Calu3 (cell line): ENCODE measurements around the gene TMEM106C. TPM values are rescaled to one million over a fixed set of nuclear protein-coding genes. Genes with fewer than 3 reads are reported as not detected.

Experiments used
- BruUV-seq: library from RNA; stranded (reverse); fragments of 400-500 nt; replicated peaks from 2 replicates; lab custom pipeline; 2021; lab: Mats Ljungman, UMichigan
- CTCF ChIA-PET: fragments of 300-600 bp; sonication (Branson Sonifier 250); formaldehyde crosslinking; loops from one replicate; lab custom pipeline; 2022; ENCODE audit warnings: antibody characterized with exemption; lab: Charles Lee
- DNase-seq: peaks from one replicate; pipeline ENCODE4 v3.0.0; 2022
- H3K27ac Mint-ChIP-seq: one replicate; pipeline ENCODE4 v1.8.0; 2022; ENCODE audit warnings: mixed read lengths; ENCODE audit not compliant: unreplicated experiment
- H3K27me3 Mint-ChIP-seq: one replicate; pipeline ENCODE4 v1.8.0; 2022; ENCODE audit warnings: mixed read lengths; ENCODE audit not compliant: unreplicated experiment
- H3K36me3 Mint-ChIP-seq: one replicate; pipeline ENCODE4 v1.8.0; 2022; ENCODE audit warnings: mild to moderate bottlenecking, moderate library complexity, mixed read lengths; ENCODE audit not compliant: insufficient read depth, unreplicated experiment
- H3K4me1 Mint-ChIP-seq: one replicate; pipeline ENCODE4 v1.8.0; 2022; ENCODE audit warnings: mild to moderate bottlenecking, low read depth, mixed read lengths; ENCODE audit not compliant: unreplicated experiment
- H3K4me3 Mint-ChIP-seq: one replicate; pipeline ENCODE4 v1.8.0; 2022; ENCODE audit warnings: mild to moderate bottlenecking, low read depth, moderate library complexity, mixed read lengths; ENCODE audit not compliant: unreplicated experiment
- H3K9me3 Mint-ChIP-seq: one replicate; pipeline ENCODE4 v1.8.0; 2022; ENCODE audit warnings: low read depth, mixed read lengths; ENCODE audit not compliant: unreplicated experiment
- intact Hi-C: fragments of 100-400 bp; cut with micrococcal nuclease; formaldehyde crosslinking; loops from one replicate; pipeline ENCODE4 v1.10.0; 2022; ENCODE audit not compliant: unreplicated experiment
- total RNA-seq: library from RNA; stranded (reverse); gene quantifications from 2 replicates; pipeline ENCODE4 v1.2.3, GENCODE V29; 2022
- TF ChIP-seq, protein P1 (sequence below): fragments of 200-600 bp; IDR thresholded peaks from one replicate; pipeline ENCODE4 v1.8.0; 2022; ENCODE audit warnings: antibody characterized with exemption; ENCODE audit not compliant: unreplicated experiment

TMEM106C gene
- total RNA-seq, 1 experiment from 2014 or later, result 77.3 TPM

DNA sequence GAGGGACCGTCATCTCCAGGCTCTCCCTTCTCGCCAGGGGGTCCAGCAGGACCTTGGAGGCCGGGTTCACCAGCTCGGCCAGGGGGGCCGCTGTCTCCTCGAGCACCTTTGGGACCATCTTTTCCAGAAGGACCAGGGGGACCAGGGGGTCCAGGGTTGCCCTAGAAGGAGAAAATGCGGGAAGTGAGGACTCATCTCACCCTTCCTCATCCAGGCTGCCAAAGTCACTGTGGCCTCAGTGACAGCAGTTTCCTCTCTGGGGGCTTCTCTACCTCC, 15.1 kb downstream of the TMEM106C start:
- DNase-seq, result no peak
- Mint-ChIP-seq H3K4me1 (no peaks in the 10 kb centered on the region), H3K27me3 (peaks cover 80% of the 10 kb centered on the region), H3K36me3 (peaks cover 5% of the 10 kb centered on the region), H3K9me3 (no peaks in the 10 kb centered on the region), H3K27ac (no peak overlapping the region), H3K4me3 (no peak overlapping the region)
- TF ChIP-seq, protein P1, sequence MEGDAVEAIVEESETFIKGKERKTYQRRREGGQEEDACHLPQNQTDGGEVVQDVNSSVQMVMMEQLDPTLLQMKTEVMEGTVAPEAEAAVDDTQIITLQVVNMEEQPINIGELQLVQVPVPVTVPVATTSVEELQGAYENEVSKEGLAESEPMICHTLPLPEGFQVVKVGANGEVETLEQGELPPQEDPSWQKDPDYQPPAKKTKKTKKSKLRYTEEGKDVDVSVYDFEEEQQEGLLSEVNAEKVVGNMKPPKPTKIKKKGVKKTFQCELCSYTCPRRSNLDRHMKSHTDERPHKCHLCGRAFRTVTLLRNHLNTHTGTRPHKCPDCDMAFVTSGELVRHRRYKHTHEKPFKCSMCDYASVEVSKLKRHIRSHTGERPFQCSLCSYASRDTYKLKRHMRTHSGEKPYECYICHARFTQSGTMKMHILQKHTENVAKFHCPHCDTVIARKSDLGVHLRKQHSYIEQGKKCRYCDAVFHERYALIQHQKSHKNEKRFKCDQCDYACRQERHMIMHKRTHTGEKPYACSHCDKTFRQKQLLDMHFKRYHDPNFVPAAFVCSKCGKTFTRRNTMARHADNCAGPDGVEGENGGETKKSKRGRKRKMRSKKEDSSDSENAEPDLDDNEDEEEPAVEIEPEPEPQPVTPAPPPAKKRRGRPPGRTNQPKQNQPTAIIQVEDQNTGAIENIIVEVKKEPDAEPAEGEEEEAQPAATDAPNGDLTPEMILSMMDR, result no peak
- intact Hi-C loops, result no loop called here
- BruUV-seq, result no TSS peak
- CTCF ChIA-PET, result no interaction called here

DNA sequence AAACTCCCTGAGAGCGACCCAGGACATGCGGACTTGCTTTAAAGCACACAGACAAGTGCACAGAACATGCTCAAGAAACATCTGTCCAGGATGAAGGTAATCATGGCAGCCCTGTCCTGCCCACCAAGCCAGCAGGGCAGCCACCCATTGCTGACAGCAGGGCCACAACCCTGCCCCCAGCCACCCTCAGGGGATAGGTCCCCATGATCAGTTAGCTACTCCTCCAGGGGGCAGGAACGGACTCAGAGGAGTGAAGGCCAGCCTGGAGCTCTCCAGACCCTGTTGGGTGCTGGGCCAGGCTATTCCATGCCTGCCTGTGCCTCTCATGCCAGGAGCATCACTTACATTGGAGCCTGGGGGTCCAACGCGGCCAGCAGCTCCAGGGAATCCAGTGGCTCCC, 15.8 kb downstream of the TMEM106C start:
- CTCF ChIA-PET, result no interaction called here
- H3K9me3 Mint-ChIP-seq, result no peaks in the 10 kb centered on the region
- H3K4me1 Mint-ChIP-seq, result no peaks in the 10 kb centered on the region
- H3K27me3 Mint-ChIP-seq, result peaks cover 80% of the 10 kb centered on the region
- no peak overlapping the region for H3K27ac Mint-ChIP-seq
- DNase-seq, result no peak
- intact Hi-C loops, result no loop called here
- H3K4me3 Mint-ChIP-seq, result no peak overlapping the region
- TF ChIP-seq, protein P1, result no peak
- BruUV-seq, result no TSS peak
- peaks cover 5% of the 10 kb centered on the region for H3K36me3 Mint-ChIP-seq

- intact Hi-C loops, result no loop called here
- CTCF ChIA-PET, result no interaction called here
- Mint-ChIP-seq H3K4me3 (no peak overlapping the region), H3K27ac (no peak overlapping the region), H3K4me1 (no peaks in the 10 kb centered on the region), H3K36me3 (peaks cover 5% of the 10 kb centered on the region), H3K9me3 (no peaks in the 10 kb centered on the region), H3K27me3 (peaks cover 80% of the 10 kb centered on the region)
- no peak for DNase-seq
- BruUV-seq, result no TSS peak
- TF ChIP-seq, protein P1, result no peak
These were observed 16.3 kb downstream of the TMEM106C start for GRCh38 chr12:47979686-47980085.

- Mint-ChIP-seq H3K4me1 (no peaks in the 10 kb centered on the region), H3K4me3 (no peak overlapping the region), H3K27me3 (peaks cover 84% of the 10 kb centered on the region), H3K27ac (no peak overlapping the region), H3K9me3 (no peaks in the 10 kb centered on the region), H3K36me3 (peaks cover 5% of the 10 kb centered on the region)
- TF ChIP-seq, protein P1, result no peak
- BruUV-seq, result no TSS peak
- intact Hi-C loops, result no loop called here
- no peak for DNase-seq
- CTCF ChIA-PET, result no interaction called here
These were observed 16.8 kb downstream of the TMEM106C start for GRCh38 chr12:47980197-47980596.
